IMR-90 (cell line): Measurements from ENCODE around the gene SLIT3. TPM values are rescaled to one million over a fixed set of nuclear protein-coding genes. Genes with fewer than 3 reads are reported as not detected.

Experiments
- ATAC-seq: fragments of 200-7000 bp; cut with Tn5 transposase; 2 replicates; pipeline ENCODE4 v1.9.1; 2020; ENCODE audit warnings: low read depth, mild to moderate bottlenecking, moderate library complexity
- BruUV-seq: library from RNA; stranded (reverse); fragments of 400-500 nt; replicated peaks from 2 replicates; lab custom pipeline; 2021; lab: Mats Ljungman, UMichigan
- CTCF ChIA-PET: fragments of 300-600 bp; formaldehyde crosslinking; extraction: SDS; loops from one replicate; lab custom pipeline; 2021; ENCODE audit warnings: antibody characterized with exemption; lab: Yijun Ruan, JAX
- POLR2A ChIA-PET: fragments of 300-600 bp; sonication (Branson Sonifier 250); formaldehyde crosslinking; loops from one replicate; lab custom pipeline; 2022; ENCODE audit warnings: antibody characterized with exemption; ENCODE audit not compliant: unreplicated experiment; lab: Charles Lee
- DNase-seq: peaks from one replicate; pipeline ENCODE4 v3.0.0; 2013
- H2AFZ ChIP-seq: replicated peaks from 2 replicates; pipeline ENCODE3; 2013; ENCODE audit warnings: low read length, mild to moderate bottlenecking; ENCODE audit not compliant: poor library complexity
- H2AK5ac ChIP-seq: 2 replicates; pipeline ENCODE4 v1.6.1; 2013; ENCODE audit warnings: low read depth, low read length, inconsistent platforms
- H2AK9ac ChIP-seq: replicated peaks from 2 replicates; pipeline ENCODE3; 2013; ENCODE audit warnings: mild to moderate bottlenecking, low read depth, low read length, moderate library complexity; ENCODE audit not compliant: poor library complexity
- H2BK120ac ChIP-seq: 2 replicates; pipeline ENCODE4 v1.6.1; 2013; ENCODE audit warnings: low read depth, low read length, inconsistent platforms
- H2BK15ac ChIP-seq: 3 replicates; pipeline ENCODE4 v1.6.1; 2013; ENCODE audit warnings: low read depth, low read length, inconsistent platforms
- H2BK20ac ChIP-seq: 2 replicates; pipeline ENCODE4 v1.6.1; 2013; ENCODE audit warnings: low read depth, mild to moderate bottlenecking, inconsistent platforms, low read length, moderate library complexity
- H2BK5ac ChIP-seq: 2 replicates; pipeline ENCODE4 v1.6.1; 2013; ENCODE audit warnings: mild to moderate bottlenecking, low read depth, low read length, inconsistent platforms; ENCODE audit not compliant: poor library complexity, severe bottlenecking
- H3K14ac ChIP-seq: replicated peaks from 2 replicates; pipeline ENCODE4 v1.6.1; 2013; ENCODE audit warnings: low read depth, low read length, inconsistent platforms
- H3K18ac ChIP-seq: 2 replicates; pipeline ENCODE4 v1.6.1; 2013; ENCODE audit warnings: low read depth, low read length, control low read depth
- H3K23ac ChIP-seq: 2 replicates; pipeline ENCODE4 v1.6.1; 2013; ENCODE audit warnings: low read depth, low read length, inconsistent platforms
- H3K27ac ChIP-seq: 2 replicates; pipeline ENCODE4 v1.5.1; 2013; ENCODE audit warnings: mild to moderate bottlenecking, control low read depth, low read length; ENCODE audit not compliant: insufficient read depth
- H3K27me3 ChIP-seq: 2 replicates; pipeline ENCODE4 v1.6.1; 2013; ENCODE audit warnings: low read length; ENCODE audit not compliant: control insufficient read depth, insufficient read depth
- H3K36me3 ChIP-seq: 2 replicates; pipeline ENCODE4 v1.6.1; 2013; ENCODE audit warnings: low read length, mixed read lengths; ENCODE audit not compliant: control insufficient read depth, insufficient read depth
- H3K4ac ChIP-seq: 2 replicates; pipeline ENCODE4 v1.6.1; 2013; ENCODE audit warnings: low read depth, low read length, inconsistent platforms
- H3K4me1 ChIP-seq: 2 replicates; pipeline ENCODE4 v1.6.1; 2013; ENCODE audit warnings: low read length, mixed read lengths; ENCODE audit not compliant: control insufficient read depth, insufficient read depth
- H3K4me2 ChIP-seq: 2 replicates; pipeline ENCODE4 v1.6.1; 2013; ENCODE audit warnings: low read depth, mild to moderate bottlenecking, control low read depth, low read length, moderate library complexity
- H3K4me3 ChIP-seq: 2 replicates; pipeline ENCODE4 v1.5.1; 2013; ENCODE audit warnings: low read depth, mild to moderate bottlenecking, control low read depth, low read length, moderate library complexity; ENCODE audit not compliant: insufficient read depth
- H3K56ac ChIP-seq: 2 replicates; pipeline ENCODE4 v1.6.1; 2013; ENCODE audit warnings: low read length, inconsistent platforms; ENCODE audit not compliant: insufficient read depth; ENCODE audit errors: extremely low read depth
- H3K79me1 ChIP-seq, 2 experiments: 2 replicates each; pipeline ENCODE4 v1.6.1; 2013; ENCODE audit warnings: low read length in 2 of 2, inconsistent platforms in 1 of 2, low read depth in 1 of 2
- H3K9ac ChIP-seq: 2 replicates; pipeline ENCODE4 v1.6.1; 2013; ENCODE audit warnings: low read depth, low read length, control low read depth
- H3K9me1 ChIP-seq: 2 replicates; pipeline ENCODE4 v1.6.1; 2013; ENCODE audit warnings: low read length, inconsistent platforms; ENCODE audit not compliant: insufficient read depth
- H3K9me3 ChIP-seq: 2 replicates; pipeline ENCODE4 v1.6.1; 2013; ENCODE audit warnings: low read length; ENCODE audit not compliant: control insufficient read depth, insufficient read depth
- H4K20me1 ChIP-seq: 2 replicates; pipeline ENCODE4 v1.6.1; 2013; ENCODE audit warnings: low read length, inconsistent platforms; ENCODE audit not compliant: insufficient read depth
- H4K5ac ChIP-seq: 2 replicates; pipeline ENCODE4 v1.6.1; 2013; ENCODE audit warnings: mild to moderate bottlenecking, low read depth, low read length, control low read depth
- H4K8ac ChIP-seq, 2 experiments: 2 replicates each; pipeline ENCODE4 v1.6.1; 2013; ENCODE audit warnings: low read depth in 2 of 2, low read length in 2 of 2, control low read depth in 1 of 2, inconsistent platforms in 1 of 2
- H4K91ac ChIP-seq: 2 replicates; pipeline ENCODE4 v1.6.1; 2013; ENCODE audit warnings: low read depth, low read length, inconsistent platforms; ENCODE audit not compliant: insufficient read depth
- BHLHE40 ChIP-seq: fragments of 150-350 bp; IDR thresholded peaks from 2 replicates; pipeline ENCODE4 v1.6.1; 2016; ENCODE audit warnings: mild to moderate bottlenecking, low read depth, low read length
- CHD1 ChIP-seq: IDR thresholded peaks from 2 replicates; pipeline ENCODE4 v1.6.1; 2012; ENCODE audit warnings: low read depth, low read length, improper control_type of control experiment
- ELK1 ChIP-seq: fragments of 150-350 bp; IDR thresholded peaks from 2 replicates; pipeline ENCODE4 v1.6.1; 2016; ENCODE audit warnings: low read depth, mild to moderate bottlenecking, low read length, moderate library complexity, borderline replicate concordance
- FOS ChIP-seq: fragments of 150-350 bp; IDR thresholded peaks from 2 replicates; pipeline ENCODE4 v1.6.1; 2016; ENCODE audit warnings: low read depth, low read length
- MXI1 ChIP-seq: IDR thresholded peaks from 2 replicates; pipeline ENCODE4 v1.6.1; 2012; ENCODE audit warnings: low read depth, mild to moderate bottlenecking, low read length, moderate library complexity, borderline replicate concordance
- POLR2A ChIP-seq: IDR thresholded peaks from 2 replicates; pipeline ENCODE4 v1.6.1; 2012; ENCODE audit warnings: mild to moderate bottlenecking, low read depth, low read length
- RAD21 ChIP-seq: IDR thresholded peaks from 2 replicates; pipeline ENCODE4 v1.6.1; 2012; ENCODE audit warnings: low read length, improper control_type of control experiment
- RCOR1 ChIP-seq: IDR thresholded peaks from 2 replicates; pipeline ENCODE4 v1.6.1; 2012; ENCODE audit warnings: mild to moderate bottlenecking, low read length, improper control_type of control experiment; ENCODE audit not compliant: insufficient replicate concordance
- RFX5 ChIP-seq: IDR thresholded peaks from 2 replicates; pipeline ENCODE4 v1.8.0; 2012; ENCODE audit warnings: low read depth, mild to moderate bottlenecking, low read length, moderate library complexity
- WGBS, 2 experiments: methylation state at CpG; one replicate each; pipeline versions ENCODE4 v1.1.5 to v1.1.7; 2013; ENCODE audit warnings: missing lambda C conversion rate in 2 of 2; ENCODE audit not compliant: insufficient read length in 1 of 2; ENCODE audit errors: extremely low coverage in 2 of 2; 5-methylcytosine and 5-hydroxymethylcytosine counted together
- dilution Hi-C: fragments of 300-500 bp; cut with HindIII; formaldehyde crosslinking; loops from one replicate; pipeline ENCODE4 v1.14.3; 2018; ENCODE audit warnings: low sequenced_read_pairs; ENCODE audit not compliant: unreplicated experiment
- in situ Hi-C: fragments of 300-500 bp; cut with MboI; formaldehyde crosslinking; loops from 3 replicates; pipeline ENCODE4 v1.14.3; 2019; ENCODE audit warnings: low sequenced_read_pairs, inconsistent platforms, mixed read lengths
- intact Hi-C: fragments of 100-400 bp; cut with micrococcal nuclease; formaldehyde crosslinking; loops from 2 replicates; pipeline ENCODE4 v1.10.0; 2022
- polyA plus RNA-seq, 3 experiments: library from polyadenylated mRNA; depleted of rRNA; stranded (reverse); fragments of >200 nt; gene quantifications; 2 replicates each; pipeline ENCODE4 v1.2.3, GENCODE V29; 2012; ENCODE audit warnings: low replicate concordance in 1 of 3
- total RNA-seq: library from RNA; depleted of rRNA; stranded (reverse); fragments of >200 nt; gene quantifications from 2 replicates; pipeline ENCODE4 v1.2.3, GENCODE V29; 2012

Gene SLIT3
- total and polyA plus RNA-seq, 2 of the 4 experiments (the other 2 are of a cell fraction): 0.18 to 0.50 TPM

GRCh38 chr5:168796593-168797580, 504.1 kb downstream of the SLIT3 start:
- TF ChIP-seq FOS (no peak), MXI1 (no peak), BHLHE40 (no peak), RAD21 (no peak), RFX5 (no peak), POLR2A (no peak), RCOR1 (no peak), CHD1 (no peak), ELK1 (no peak)
- Histone ChIP-seq H3K18ac (no peak overlapping the region), H2AFZ (no peak overlapping the region), H2AK5ac (no peak overlapping the region), H3K36me3 (no peaks in the 10 kb centered on the region), H3K23ac (no peak overlapping the region), H3K9ac (no peak overlapping the region), H4K5ac (no peak overlapping the region), H3K14ac (no peak overlapping the region), H3K9me1 (no peaks in the 10 kb centered on the region), H2BK15ac (no peak overlapping the region), H3K56ac (no peak overlapping the region), H2AK9ac (no peak overlapping the region), H3K4ac (no peak overlapping the region), H2BK120ac (no peak overlapping the region), H4K8ac (no peak overlapping the region), H3K79me1 (no peaks in the 10 kb centered on the region), H4K20me1 (no peaks in the 10 kb centered on the region), H3K4me2 (no peak overlapping the region), H3K27me3 (no peaks in the 10 kb centered on the region), H2BK5ac (no peak overlapping the region), H3K9me3 (no peaks in the 10 kb centered on the region), H3K4me3 (no peak overlapping the region), H3K4me1 (no peaks in the 10 kb centered on the region), H4K91ac (no peak overlapping the region), H3K27ac (no peak overlapping the region), H2BK20ac (no peak overlapping the region)
- ATAC-seq: no peak
- CTCF ChIA-PET: interaction anchor here (0.7 kb wide), 1 partner anchor 145 kb away, joined by 3 read pairs; no protein-coding TSS in a partner anchor
- POLR2A ChIA-PET: no interaction called here
- DNase-seq: no peak
- intact Hi-C loops: no loop called here
- in situ Hi-C loops: no loop called here
- dilution Hi-C loops: no loop called here
- 62% methylated on average over 4 of the region's 12 CpGs; no CpG with 5 or more reads in 1 of the 2 experiments for WGBS, 2 experiments
- no TSS peak for BruUV-seq
